AG09319 (cell line): ENCODE measurements around the gene GTPBP8.

Experiments used
- DNase-seq: peaks from one replicate; pipeline ENCODE4 v3.0.0-alpha.2; 2010; ENCODE audit warnings: low read depth; ENCODE audit errors: extremely low read depth
- TF ChIP-seq, protein P1 (sequence below): IDR thresholded peaks from 2 replicates; pipeline ENCODE4 v1.5.1; 2011; ENCODE audit warnings: low read depth, mild to moderate bottlenecking, inconsistent platforms, low read length, moderate library complexity

The GTPBP8 gene

GRCh38 chr3:112990672-112991602, at the start of gene GTPBP8:
Gene GTPBP8, plus strand, starts transcription at chr3:112990984. Its CDS starts 16 bp downstream, at chr3:112991000.
- peak; percentile 54 for DNase-seq
- TF ChIP-seq, protein P1, sequence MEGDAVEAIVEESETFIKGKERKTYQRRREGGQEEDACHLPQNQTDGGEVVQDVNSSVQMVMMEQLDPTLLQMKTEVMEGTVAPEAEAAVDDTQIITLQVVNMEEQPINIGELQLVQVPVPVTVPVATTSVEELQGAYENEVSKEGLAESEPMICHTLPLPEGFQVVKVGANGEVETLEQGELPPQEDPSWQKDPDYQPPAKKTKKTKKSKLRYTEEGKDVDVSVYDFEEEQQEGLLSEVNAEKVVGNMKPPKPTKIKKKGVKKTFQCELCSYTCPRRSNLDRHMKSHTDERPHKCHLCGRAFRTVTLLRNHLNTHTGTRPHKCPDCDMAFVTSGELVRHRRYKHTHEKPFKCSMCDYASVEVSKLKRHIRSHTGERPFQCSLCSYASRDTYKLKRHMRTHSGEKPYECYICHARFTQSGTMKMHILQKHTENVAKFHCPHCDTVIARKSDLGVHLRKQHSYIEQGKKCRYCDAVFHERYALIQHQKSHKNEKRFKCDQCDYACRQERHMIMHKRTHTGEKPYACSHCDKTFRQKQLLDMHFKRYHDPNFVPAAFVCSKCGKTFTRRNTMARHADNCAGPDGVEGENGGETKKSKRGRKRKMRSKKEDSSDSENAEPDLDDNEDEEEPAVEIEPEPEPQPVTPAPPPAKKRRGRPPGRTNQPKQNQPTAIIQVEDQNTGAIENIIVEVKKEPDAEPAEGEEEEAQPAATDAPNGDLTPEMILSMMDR: no peak; the same call in none of the 2 replicates

DNA sequence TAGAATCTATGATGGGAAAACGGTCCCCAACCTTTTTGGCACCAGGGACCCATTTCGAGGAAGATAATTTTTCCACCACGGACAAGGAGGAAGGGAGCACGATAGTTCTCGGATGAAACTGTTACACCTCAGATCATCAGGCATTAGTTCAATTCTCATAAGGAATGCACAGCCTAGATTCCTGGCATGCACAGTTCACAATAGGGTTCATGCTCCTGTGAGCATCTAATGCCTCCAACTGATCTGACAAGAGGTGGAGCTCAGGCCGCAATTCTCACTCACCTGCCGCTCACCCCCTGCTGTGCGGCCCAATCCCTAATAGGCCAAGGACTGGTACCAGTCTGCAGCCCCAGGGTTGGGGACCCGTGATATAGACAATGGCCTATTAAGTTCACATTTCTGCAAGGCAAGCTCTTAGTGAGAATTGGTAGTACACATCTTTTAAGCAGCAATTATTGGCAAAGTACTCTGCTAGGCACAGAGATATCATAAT, 42.4 kb upstream of the GTPBP8 start:
- TF ChIP-seq, protein P1: no peak
- DNase-seq: no peak

DNA sequence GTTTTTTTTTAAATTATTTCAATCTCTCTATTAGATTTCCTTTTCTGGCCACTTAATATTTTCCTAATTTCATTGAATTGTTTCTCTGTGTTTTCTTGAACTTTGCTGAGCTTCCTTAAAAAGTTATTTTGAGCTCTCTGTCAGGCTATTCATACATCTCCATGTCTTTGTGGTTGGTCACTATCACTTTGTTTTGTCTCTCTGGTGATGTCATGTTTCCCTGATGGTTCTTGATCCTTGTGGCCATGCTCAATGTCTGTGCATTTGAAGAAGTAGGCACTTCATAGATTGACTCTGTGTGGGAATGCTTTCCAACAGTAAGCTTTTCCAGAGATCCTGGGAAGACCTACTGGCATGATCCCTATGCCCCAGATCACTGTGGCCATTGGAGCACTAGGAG, 34.4 kb upstream of the GTPBP8 start:
- TF ChIP-seq, protein P1: no peak
- no peak for DNase-seq

DNA sequence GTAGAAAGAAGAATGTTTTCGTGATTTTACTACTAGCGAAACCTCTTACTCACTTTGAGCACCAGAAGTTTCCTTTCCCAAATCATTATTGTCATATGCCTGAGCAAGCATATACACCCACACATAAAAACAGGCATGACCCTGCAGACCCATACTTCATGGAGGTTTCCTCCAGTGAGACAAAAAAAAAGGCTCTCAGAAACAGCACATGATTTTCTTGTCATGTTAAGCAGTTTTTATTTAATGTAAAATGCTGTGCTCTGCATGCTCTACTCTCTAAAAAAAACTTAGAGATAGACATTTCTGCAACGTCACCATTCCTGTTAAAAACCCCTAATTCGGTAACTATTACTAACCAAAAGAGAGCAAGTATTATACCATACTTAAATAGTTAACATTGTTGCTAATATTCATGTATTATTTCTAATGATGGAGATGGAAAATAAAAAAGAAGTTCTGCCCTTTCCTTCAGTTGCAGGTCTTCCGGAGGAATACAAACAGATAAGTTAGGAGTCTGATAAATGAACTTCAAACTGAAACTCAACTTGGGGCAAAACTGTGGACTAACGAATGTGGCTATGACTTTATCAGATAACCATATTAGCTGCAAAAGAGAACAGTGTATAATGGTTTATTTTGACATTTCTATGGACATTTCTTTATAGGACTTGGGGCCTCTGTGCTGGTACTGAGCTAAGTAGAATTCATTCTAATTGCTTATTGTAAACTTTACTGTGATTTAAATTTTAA, 31.8 kb upstream of the GTPBP8 start:
- DNase-seq: no peak
- TF ChIP-seq, protein P1: no peak

- TF ChIP-seq, protein P1: no peak
Observed at GRCh38 chr3:112963683-112964082, 27.1 kb upstream of the GTPBP8 start.

DNA sequence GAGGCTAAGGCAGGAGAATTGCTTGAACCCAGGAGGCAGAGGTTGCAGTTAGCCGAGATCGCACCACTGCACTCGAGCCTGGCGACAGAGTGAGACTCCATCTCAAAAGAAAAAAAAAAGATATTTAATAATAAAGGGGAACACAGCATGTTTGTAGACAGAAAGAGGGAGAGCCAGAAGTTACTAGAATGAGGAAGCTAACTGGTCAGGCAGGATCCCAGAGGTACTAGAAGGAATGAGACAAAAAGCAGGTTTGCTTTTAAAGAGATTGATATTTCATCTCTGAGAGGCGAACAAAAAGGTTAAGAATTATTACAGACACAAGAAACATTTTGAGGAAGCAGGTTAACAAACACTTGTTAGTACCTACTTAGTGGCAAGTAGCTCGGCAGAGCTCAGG, 25.1 kb upstream of the GTPBP8 start:
- DNase-seq: no peak
- TF ChIP-seq, protein P1: no peak

More at GRCh38 chr3:112963683-112964082, 27.1 kb upstream of the GTPBP8 start:
- no peak for DNase-seq
